ENCODE results near the gene LANCL2.

DNA sequence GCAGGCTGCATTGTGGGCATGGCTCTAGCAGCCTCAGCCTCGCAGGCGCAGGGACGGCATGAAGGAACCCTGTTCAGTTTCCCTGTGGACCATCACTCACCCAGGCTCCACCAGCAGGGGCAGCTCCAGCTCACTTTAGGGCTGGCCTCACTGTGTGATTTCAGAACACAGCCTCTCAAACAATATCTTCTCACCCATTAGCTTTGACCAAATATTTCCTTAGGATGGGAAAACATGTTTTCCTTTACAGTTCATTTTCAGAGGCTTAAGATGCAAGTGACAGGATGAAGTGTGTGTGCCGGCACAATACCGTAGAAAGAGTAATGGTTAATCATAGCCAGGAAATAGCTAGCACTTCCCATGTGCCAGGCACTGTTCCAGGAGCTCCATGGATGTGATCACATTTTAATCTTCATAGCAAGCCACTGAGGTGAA, 58.2 kb downstream of the LANCL2 start:
- TF ChIP-seq POLR2AphosphoS5 (IDR thresholded peaks at IDR 0.05; ENCODE audit: low read depth, low read length) = no peak
- no peak for TF ChIP-seq POLR2A (IDR thresholded peaks at IDR 0.05; ENCODE audit: low read depth, low read length)
- TF ChIP-seq TAF1 (IDR thresholded peaks at IDR 0.05; ENCODE audit: borderline replicate concordance, low read depth, low read length) = no peak
